Stimulated activated naive CD8-positive, alpha-beta T cell treated with anti-CD3 and anti-CD28 coated beads, Interleukin-15, Interleukin-2, amounts not matched to agents 100 U/mL and 50 U/mL, for 24 hours (primary cell): Measurements from ENCODE around the gene PUM1.

Source experiments
- ATAC-seq: fragments of 150-1000 bp; cut with Tn5 transposase; one replicate; pipeline ENCODE4 v1.10.0; 2021
- DNase-seq: peaks from one replicate; pipeline ENCODE4 v3.0.0; 2021

Gene PUM1

GRCh38 chr1:30892671-30893073, 172.8 kb downstream of the PUM1 start:
- ATAC-seq = no peak
- no peak for DNase-seq

- no peak for ATAC-seq
- no peak for DNase-seq
Measured at GRCh38 chr1:30891227-30891552, 174.3 kb downstream of the PUM1 start.

- DNase-seq = no peak
- ATAC-seq = no peak
Measured at GRCh38 chr1:30890502-30891226, 174.9 kb downstream of the PUM1 start.

- DNase-seq (no peak), ATAC-seq (no peak)
Measured at GRCh38 chr1:30889511-30889910, 176.0 kb downstream of the PUM1 start.

GRCh38 chr1:30888975-30889374, 176.5 kb downstream of the PUM1 start:
- DNase-seq (no peak), ATAC-seq (no peak)

- ATAC-seq (no peak), DNase-seq (no peak)
Measured at GRCh38 chr1:30888391-30888790, 177.1 kb downstream of the PUM1 start.

GRCh38 chr1:30887485-30888315, 177.8 kb downstream of the PUM1 start:
- ATAC-seq (no peak), DNase-seq (no peak)

GRCh38 chr1:30886710-30887428, 178.6 kb downstream of the PUM1 start:
- ATAC-seq = no peak
- no peak for DNase-seq

GRCh38 chr1:30885570-30886522, 179.7 kb downstream of the PUM1 start:
- DNase-seq (no peak), ATAC-seq (no peak)

- no peak for DNase-seq
- ATAC-seq = no peak
Measured at GRCh38 chr1:30884723-30885122, 180.8 kb downstream of the PUM1 start.

GRCh38 chr1:30883389-30884172, 181.9 kb downstream of the PUM1 start:
- DNase-seq (no peak), ATAC-seq (no peak)

GRCh38 chr1:30882678-30883388, 182.7 kb downstream of the PUM1 start:
- no peak for ATAC-seq
- DNase-seq = no peak
